NB4 (cell line): Measurements from ENCODE around the gene TADA2A.
"Not testable (repeated sequence)": the region's sequence is repeated elsewhere in the genome, so short reads cannot be mapped to it uniquely, and the experiment has no call there.

ENCODE experiments used
- CTCF ChIP-seq: IDR thresholded peaks from one replicate; pipeline ENCODE4 v1.5.1; 2012; ENCODE audit warnings: low read depth, low read length
- MAX ChIP-seq: IDR thresholded peaks from 2 replicates; pipeline ENCODE4 v1.6.1; 2011; ENCODE audit warnings: low read depth, low read length
- POLR2A ChIP-seq: IDR thresholded peaks from 2 replicates; pipeline ENCODE4 v1.6.1; 2011; ENCODE audit warnings: mild to moderate bottlenecking; ENCODE audit not compliant: insufficient read length; ENCODE audit errors: extremely low read depth

GRCh38 chr17:37457801-37458200 lies 51.1 kb downstream of the TADA2A start:
- not testable (repeated sequence) for TF ChIP-seq POLR2A, CTCF, MAX
